HL-60/S4 treated with phorbol 12-myristate 13-acetate at 8.2 ng/mL for 4 days and 3 days (cell line): ENCODE data around the gene MAP3K5.

Source experiments
- in situ Hi-C: fragments of 300-500 bp; cut with MboI; formaldehyde crosslinking; loops from 2 replicates; pipeline ENCODE4 v1.15.0; 2022; ENCODE audit warnings: low sequenced_read_pairs

Gene MAP3K5

DNA sequence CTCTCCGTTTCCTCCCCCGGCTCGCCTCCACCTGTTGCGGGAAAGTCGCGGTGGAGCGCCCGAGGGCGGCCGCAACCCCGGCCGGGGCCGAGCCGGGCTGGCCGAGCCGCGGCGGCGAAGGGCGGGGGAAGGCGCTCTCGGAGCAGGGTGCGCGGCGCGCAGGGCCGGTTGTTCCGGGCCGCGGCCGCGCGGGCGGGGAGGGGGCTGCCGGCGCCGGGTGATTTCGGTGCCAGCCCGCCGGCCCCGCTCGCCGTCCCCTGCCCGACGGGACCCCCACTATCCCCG lies 242.3 kb downstream of the MAP3K5 start:
- in situ Hi-C loops: no loop called here

DNA sequence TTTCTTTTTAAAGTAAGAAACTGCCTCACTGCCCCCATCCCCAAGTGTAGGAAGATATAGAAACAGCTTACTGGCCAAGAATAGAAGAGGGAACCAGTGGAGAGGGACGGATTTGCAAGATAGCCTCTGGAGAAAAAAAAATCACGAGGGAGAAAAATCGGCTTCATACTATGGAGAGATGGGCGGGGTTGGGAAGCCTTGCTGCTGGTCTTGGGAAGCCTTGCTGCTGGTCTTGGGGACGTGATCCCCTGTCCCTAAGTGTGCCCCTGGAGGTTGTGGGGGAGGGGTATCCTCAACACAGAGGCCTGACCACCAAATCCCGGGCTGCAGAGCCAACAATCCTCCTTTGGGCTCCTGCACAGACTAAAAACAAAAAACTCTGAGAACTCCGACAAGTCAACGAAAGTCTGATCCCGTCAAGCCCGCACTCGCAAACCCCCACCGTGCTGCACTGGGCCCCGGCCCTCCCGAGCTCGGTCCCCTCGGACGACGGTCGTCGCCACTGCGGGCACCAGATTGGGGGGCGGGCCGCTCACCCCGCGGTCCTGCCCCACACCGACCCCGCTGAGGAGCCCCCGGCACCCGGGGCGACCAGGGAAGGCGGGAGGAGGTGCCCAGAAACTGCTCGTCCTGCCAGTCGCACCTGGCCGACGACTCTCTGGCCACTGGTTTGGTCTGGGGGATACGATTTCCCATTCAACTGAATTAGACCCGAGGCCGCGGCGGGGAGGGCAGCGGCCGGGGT lies 242.8 kb downstream of the MAP3K5 start:
- in situ Hi-C loops: no loop called here

DNA sequence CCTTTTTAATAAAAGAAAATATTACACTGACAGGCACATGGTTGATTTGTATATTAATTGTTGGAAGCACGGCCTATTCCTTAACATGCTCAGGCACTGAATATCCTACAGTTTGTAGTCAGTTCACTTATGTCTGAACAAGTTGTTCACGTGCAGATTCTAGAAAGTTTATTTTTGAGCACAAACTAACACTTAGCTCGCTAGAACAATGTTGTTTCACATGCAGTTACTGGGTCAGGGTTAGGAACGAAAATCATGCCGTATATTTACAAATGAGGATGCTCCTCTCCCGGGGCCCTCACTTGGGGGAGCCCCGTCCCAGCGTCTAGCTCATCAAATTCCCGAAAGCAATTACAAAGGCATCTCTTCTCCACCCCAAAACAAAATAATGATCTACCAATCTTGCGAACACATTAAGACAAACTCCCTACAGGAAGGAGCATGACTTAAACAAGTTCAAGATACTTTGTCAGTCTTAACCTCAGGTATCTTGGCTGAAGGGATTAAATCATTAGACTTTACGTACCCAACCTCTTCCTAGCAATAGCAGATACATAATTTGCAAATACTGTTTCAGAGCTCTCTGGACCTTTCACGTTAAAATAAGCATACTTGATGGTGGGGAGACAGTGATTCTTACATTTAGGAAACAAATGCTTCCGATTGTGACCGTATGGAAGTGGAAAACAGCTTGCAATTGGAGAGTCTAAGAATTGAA lies 243.5 kb downstream of the MAP3K5 start:
- in situ Hi-C loops: no loop called here

DNA sequence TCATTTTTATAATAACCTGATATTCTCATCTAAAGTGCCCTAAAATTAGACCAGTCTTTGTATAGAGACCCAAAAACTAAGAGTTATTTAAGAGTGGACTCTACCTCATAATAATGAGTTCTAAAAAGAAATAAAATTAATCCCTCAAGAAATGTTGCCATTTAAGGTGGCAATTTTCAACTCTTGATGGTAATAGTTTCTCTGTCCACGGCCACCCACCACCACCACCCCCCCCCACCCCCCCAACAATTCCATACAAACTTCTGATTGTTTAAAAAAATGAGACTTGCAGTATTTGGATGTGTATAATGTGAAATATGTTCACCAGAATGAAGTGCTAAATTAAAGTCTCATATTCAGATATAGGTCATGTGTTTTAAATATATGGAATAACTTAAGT lies 244.4 kb downstream of the MAP3K5 start:
- in situ Hi-C loops: no loop called here

- in situ Hi-C loops: no loop called here
Measured at GRCh38 chr6:136547336-136547735, 244.9 kb downstream of the MAP3K5 start.

DNA sequence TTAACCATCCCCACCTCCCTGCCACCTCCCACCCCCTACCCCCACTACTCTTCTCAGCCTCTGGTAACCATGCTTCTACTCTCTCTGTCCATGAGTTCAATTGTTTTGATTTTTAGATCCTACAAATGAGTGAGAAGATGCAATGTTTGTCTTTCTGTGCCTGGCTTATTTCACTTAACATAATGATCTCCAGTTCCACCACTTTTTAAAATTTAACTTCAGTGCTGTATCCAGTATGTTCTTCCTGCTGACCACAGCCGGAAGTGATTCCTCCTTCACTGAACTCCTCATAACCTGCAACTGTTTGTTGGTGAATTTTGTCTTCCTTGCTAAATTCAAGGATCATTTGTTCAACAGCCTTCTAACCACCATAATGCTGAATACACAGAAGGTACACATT lies 245.9 kb downstream of the MAP3K5 start:
- in situ Hi-C loops: no loop called here

GRCh38 chr6:136544326-136544725 lies 248.0 kb downstream of the MAP3K5 start:
- in situ Hi-C loops: no loop called here

- in situ Hi-C loops: no loop called here
Measured at GRCh38 chr6:136541395-136541794, 250.9 kb downstream of the MAP3K5 start.

DNA sequence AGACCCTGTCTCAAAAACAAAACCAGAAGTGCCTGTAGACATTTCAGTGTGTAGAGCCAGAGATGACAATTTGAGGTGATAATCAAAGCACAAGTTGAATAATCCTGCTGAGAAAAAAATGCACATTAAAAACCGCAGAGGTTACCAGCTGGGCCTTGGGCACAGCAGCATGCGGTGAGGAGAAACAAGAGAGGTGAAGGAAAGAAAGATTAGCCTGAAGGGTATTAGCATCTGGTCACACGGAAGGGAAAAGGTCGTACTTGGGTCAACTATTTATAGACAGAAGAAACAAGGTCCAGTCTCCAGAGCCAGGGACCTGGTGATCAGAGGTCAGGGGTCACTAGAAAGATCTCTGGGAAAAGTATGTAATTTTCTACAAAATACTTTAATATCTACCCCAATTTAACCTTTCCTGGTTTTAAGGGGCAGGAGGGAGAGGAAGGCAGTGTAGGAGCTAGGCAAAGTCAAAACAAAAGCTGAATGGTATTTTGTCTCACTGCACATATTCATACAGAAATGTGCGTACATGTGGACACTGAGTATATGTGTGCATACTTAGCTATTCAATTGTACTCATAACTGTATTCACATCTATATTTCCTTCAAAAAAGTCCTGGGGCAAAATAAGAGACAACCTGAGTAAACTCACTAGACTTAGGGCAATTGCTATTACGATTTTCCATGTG lies 252.2 kb downstream of the MAP3K5 start:
- in situ Hi-C loops: no loop called here

GRCh38 chr6:136538836-136539235 lies 253.4 kb downstream of the MAP3K5 start:
- in situ Hi-C loops: no loop called here

DNA sequence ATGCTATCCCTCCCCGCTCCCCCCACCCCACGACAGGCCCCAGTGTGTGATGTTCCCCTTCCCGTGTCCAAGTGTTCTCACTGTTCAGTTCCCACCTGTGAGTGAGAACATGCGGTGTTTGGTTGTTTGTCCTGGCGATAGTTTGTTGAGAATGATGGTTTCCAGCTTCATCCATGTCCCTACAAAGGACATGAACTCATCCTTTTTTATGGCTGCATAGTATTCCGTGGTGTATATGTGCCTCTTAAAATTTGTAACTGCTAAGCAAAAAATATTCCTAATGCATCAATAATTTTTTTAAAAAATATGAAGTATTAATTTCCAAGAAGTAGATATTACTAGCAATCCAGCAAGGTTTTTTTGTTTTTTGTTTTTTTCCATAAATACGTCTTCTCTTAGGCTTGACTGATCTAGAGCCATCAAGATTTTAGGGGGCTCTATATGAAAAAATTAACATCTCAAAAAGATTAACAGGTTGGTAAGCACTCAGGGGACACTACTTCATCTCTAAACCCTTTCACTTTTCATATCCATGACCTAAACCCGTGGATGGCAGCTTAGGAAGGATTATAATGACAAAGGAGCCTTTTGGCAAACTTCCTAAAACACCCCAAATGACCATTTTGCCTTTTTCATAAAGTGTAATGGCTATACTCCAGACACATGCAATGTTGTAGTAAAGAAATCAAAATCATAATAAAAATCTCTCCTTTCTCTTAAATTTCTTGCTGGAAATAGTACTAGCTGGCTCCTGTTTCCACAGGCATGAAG lies 256.2 kb downstream of the MAP3K5 start:
- in situ Hi-C loops: no loop called here

DNA sequence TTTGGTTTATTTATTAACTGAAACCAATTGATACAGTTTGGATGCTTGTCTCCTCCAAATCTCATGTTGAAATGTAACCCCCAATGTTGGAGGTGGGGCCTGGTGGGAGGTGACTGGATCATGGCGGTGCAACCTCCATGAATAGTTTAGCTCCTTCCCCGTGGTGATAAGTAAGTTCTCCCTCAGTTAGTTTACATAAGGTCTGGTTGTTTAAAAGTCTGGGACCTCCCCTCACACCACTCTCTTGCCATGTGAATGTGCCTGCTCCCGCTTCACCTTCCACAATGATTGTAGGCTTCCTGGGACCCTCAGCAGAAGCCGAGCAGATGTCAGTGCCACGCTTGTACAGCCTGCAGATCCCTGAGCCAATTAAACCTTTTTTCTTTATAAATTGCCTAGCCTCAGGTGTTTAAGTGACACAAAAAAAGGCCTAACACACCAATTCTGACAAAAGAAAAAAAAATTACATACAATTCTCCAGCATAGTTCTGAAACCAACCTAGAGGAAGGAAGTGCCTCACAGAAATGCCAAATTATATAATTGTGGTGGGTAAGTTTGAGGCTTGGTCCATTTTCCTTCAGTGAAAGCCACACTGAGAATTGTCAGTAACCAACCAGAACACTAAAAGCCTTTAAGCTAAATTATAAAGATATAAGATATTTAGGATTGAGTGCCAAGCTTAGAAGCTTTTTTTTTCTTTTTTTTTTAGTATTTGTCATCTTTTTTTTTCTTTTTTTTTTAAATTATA lies 257.1 kb downstream of the MAP3K5 start:
- in situ Hi-C loops: no loop called here

DNA sequence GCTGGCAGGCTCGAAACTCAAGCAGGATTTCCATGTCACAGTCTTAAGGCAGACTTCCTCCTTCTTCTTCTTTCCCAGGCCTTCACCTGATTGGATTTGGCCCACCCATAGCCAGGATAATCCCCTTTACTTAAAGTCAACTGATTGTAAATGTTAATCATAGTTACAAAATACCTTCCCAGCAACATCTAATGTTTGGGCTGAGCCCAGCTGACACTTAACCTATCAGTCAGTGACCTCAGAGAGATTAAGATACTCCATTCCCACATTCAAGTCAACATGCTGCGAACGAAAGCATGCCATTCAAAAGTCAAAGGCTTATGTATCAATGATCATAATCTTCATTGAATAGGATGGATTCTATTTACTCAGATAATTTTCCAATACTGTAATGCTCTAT lies 258.0 kb downstream of the MAP3K5 start:
- in situ Hi-C loops: no loop called here

DNA sequence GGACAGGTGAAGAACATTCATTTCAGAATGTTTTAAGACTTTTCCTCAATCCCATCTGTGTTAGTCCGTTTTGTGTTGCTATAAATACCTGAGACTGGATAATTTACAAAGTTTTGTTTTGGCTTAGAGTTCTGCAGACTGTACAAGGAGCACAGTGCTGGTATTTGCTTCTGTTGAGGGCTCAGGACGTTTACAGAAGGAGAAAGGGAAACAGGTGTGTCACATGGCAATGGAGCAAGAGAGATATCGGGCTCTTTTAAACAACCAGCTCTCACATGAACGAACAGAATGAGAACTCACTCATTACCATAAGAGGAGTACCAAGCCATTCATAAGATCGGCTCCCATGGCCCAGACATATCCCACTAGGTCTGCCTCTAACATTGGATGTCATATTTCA lies 258.8 kb downstream of the MAP3K5 start:
- in situ Hi-C loops: no loop called here

GRCh38 chr6:136532030-136532429 lies 260.2 kb downstream of the MAP3K5 start:
- in situ Hi-C loops: no loop called here

- in situ Hi-C loops: no loop called here
Measured at GRCh38 chr6:136529710-136530109, 262.6 kb downstream of the MAP3K5 start.

DNA sequence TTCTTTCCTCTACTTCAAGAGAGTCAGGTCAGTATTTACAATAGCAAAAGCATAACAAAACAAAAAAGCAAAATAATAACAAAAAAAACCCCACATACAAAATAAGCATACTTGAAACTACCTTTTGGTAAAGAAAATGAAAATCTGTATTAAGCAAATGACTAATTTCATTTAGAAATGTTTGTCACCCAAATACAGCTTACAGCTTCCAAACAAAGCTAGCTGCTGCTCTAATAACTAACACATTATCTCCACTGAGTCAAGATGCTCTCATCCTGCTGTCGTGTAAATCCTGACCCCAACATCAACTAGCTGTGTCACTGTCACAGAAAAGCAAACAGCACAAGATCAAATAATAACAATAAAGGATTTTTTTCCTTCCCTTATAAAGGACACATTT lies 263.8 kb downstream of the MAP3K5 start:
- in situ Hi-C loops: no loop called here

GRCh38 chr6:136527831-136528230 lies 264.4 kb downstream of the MAP3K5 start:
- in situ Hi-C loops: no loop called here

DNA sequence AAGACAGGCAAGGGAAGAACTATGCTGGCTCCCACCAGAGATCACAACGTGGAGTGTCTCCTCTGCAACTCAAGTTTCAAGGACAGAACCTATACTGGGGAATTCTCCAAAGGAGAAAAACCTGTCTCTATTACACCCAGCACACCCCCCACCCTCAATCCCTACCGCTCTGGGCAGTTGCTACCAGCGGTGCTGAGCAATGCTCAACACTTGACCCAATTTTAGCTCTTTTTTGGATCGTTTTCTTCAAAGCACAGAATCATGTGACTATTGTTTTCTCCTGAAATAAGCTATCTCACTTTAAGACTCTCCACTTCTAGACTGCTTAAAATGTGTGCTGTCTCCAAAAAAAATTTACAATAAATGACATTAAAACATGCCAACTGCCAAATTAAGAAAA lies 265.3 kb downstream of the MAP3K5 start:
- in situ Hi-C loops: no loop called here

DNA sequence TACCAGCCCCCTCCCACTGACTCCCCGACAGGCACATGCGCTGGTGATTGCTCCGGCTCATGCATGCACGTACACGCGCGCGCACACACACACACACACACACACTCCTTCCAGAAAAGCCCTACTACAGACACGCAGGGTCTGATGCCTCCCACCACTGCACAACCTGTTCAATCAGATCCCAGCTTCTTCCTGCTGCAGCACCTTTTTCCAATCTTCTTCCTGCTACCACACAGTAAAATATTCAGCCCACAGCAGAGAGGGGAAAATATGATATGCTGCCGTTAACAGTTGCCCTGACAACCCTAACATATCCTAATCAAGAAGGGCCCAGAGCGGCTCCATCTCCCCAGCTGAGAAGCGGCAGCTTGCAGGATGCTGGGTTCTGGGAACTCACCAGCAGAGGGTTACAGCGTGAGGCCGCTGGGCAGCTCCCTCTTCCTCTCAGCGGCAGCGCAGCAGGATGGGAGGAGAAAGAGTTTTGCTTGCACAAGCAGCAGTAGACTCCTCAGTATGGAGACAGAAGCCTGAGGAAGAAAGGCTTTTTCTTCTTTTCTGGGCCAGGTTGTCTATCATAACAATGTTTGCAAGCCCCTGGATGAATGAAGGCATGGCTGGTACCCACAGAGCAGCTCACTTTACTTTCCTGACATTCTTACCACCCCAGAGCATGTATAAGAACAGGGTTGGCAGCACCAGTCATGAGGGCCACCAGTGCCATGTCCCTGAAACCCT lies 265.9 kb downstream of the MAP3K5 start:
- in situ Hi-C loops: no loop called here
